Measurements from ENCODE around the gene CUL1. TPM values are rescaled to one million over a fixed set of nuclear protein-coding genes. Genes with fewer than 3 reads are reported as not detected.
A peak's percentile ranks its signal among the peaks of the same experiment; 100 is the strongest.

Gene CUL1
- total RNA-seq, 1 experiment from 2014 or later = 72.3 TPM

DNA sequence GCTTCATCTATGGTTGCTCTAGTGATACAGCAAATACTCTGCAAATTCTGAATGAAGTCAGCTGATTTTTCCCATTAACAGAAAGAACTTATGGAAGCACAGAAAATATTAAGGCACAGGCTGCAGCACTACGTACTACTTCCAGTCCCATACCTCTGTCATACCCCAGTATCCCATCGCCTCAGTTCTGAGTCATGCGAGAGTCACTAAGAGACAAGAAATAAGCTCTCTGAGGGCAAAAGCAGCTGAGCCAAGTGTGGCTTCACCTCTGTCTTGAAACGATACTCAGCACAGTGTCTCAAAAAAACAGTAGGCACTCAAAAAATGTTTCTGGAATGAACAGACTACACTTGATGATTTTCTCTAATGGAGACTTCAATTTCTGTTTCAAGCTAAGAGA lies 137.2 kb downstream of the CUL1 start:
- Histone ChIP-seq H2BK5ac (ENCODE audit: insufficient read length, low read length) (no peak overlapping the region), H4K8ac (replicated peaks; ENCODE audit: insufficient read length, low read depth, low read length) (no peak overlapping the region), H3K18ac (ENCODE audit: insufficient read length, low read depth, low read length) (no peak overlapping the region), H3K27ac (ENCODE audit: insufficient read length, low read depth, low read length) (no peak overlapping the region), H2BK15ac (ENCODE audit: low read depth, low read length) (no peak overlapping the region), H3K27me3 (ENCODE audit: insufficient read depth, low read length) (no peaks in the 10 kb centered on the region), H4K91ac (ENCODE audit: insufficient read length, low read depth, low read length) (no peak overlapping the region), H2BK20ac (ENCODE audit: low read depth, low read length, poor library complexity, severe bottlenecking) (no peak overlapping the region), H2AK5ac (ENCODE audit: insufficient read length, low read length) (no peak overlapping the region), H2BK12ac (ENCODE audit: insufficient read length, low read depth, low read length) (no peak overlapping the region), H3T11ph (ENCODE audit: low read length) (no peak overlapping the region), H3K9ac (ENCODE audit: extremely low read depth, insufficient read length, low read length) (no peak overlapping the region), H3K9me3 (ENCODE audit: control insufficient read depth, low read depth, low read length) (no peaks in the 10 kb centered on the region), H3K4ac (ENCODE audit: low read depth, low read length) (no peak overlapping the region), H3K56ac (ENCODE audit: insufficient read length, low read depth, low read length) (no peak overlapping the region), H3K4me2 (ENCODE audit: insufficient read depth, insufficient read length, low read length) (no peak overlapping the region), H3K79me1 (ENCODE audit: insufficient read depth, low read depth, low read length, poor library complexity, severe bottlenecking) (peaks cover 13% of the 10 kb centered on the region), H4K5ac (ENCODE audit: insufficient read length, low read depth, low read length) (no peak overlapping the region), H2AFZ (ENCODE audit: low read length) (no peak overlapping the region), H3K79me2 (ENCODE audit: insufficient read depth, low read length) (no peaks in the 10 kb centered on the region), H3K4me1 (ENCODE audit: insufficient read depth, low read length) (no peaks in the 10 kb centered on the region), H3K14ac (ENCODE audit: insufficient read depth, low read length) (no peak overlapping the region), H2BK120ac (ENCODE audit: low read depth, low read length, poor library complexity, severe bottlenecking) (no peak overlapping the region), H3K23me2 (ENCODE audit: insufficient read length, low read depth, low read length, poor library complexity, severe bottlenecking) (no peaks in the 10 kb centered on the region), H4K20me1 (ENCODE audit: control insufficient read depth, insufficient read depth, insufficient read length) (no peaks in the 10 kb centered on the region), H3K23ac (ENCODE audit: insufficient read length, low read depth, low read length) (no peak overlapping the region)
- no CpG with 5 or more reads among the region's 4 CpGs for WGBS (ENCODE audit: extremely low coverage, insufficient read length, low lambda C conversion rate)
- DNase-seq = no peak
- Mint-ChIP-seq H3K4me1 (no peaks in the 10 kb centered on the region), H3K27me3 (ENCODE audit: low read depth) (no peaks in the 10 kb centered on the region), H3K9me3 (no peaks in the 10 kb centered on the region), H3K27ac (peak overlapping the region in 1 of 3 experiments; percentile 41; a peak in 3 of 7 replicates), H3K36me3 (ENCODE audit: insufficient read depth in 1 of 3, low read depth in 3 of 3) (peaks cover 7 to 34% (median 30%) of the 10 kb centered on the region in 3 experiments; a peak in 5 of 7 replicates), H3K4me3 (no peak overlapping the region)
- TF ChIP-seq, protein P1, sequence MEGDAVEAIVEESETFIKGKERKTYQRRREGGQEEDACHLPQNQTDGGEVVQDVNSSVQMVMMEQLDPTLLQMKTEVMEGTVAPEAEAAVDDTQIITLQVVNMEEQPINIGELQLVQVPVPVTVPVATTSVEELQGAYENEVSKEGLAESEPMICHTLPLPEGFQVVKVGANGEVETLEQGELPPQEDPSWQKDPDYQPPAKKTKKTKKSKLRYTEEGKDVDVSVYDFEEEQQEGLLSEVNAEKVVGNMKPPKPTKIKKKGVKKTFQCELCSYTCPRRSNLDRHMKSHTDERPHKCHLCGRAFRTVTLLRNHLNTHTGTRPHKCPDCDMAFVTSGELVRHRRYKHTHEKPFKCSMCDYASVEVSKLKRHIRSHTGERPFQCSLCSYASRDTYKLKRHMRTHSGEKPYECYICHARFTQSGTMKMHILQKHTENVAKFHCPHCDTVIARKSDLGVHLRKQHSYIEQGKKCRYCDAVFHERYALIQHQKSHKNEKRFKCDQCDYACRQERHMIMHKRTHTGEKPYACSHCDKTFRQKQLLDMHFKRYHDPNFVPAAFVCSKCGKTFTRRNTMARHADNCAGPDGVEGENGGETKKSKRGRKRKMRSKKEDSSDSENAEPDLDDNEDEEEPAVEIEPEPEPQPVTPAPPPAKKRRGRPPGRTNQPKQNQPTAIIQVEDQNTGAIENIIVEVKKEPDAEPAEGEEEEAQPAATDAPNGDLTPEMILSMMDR (conservative IDR thresholded peaks at IDR 0.05) = no peak
